IPS DF 4.7 (cell line): ENCODE results near the gene ANTKMT.

Experiments used
- DNase-seq: peaks from one replicate; pipeline ENCODE4 v3.0.0-alpha.2; 2013; ENCODE audit warnings: low spot score; ENCODE audit errors: extremely low read depth

The ANTKMT gene

GRCh38 chr16:720990-721764 lies at the start of gene ANTKMT:
Gene ANTKMT (plus strand): TSS chr16:721146. CDS start chr16:721275, 129 bp downstream.
- DNase-seq: no peak

- DNase-seq: no peak
Measured at GRCh38 chr16:671353-672131, 49.4 kb upstream of the ANTKMT start.

DNA sequence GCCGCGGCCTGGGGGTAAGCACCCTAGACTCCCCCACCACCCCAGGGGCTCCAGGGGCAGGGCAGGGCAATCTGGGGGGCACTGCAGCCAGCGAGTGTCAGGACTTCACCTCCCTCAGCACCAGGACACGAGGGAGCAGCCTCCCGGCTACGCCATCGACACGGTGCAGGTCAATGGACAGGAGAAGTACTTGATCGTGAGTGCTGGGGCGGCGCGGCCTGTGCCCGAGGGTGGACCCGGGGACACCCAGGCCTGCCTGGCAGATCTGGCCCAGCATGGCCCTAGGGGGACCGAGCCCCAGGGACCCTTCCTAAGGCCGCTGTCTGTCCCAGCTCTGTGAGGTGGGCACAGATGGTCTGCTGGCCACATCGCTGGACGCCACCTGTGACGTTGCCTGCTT lies 48.6 kb upstream of the ANTKMT start:
- DNase-seq: no peak

- DNase-seq: no peak
Measured at GRCh38 chr16:672851-673250, 48.1 kb upstream of the ANTKMT start.

DNA sequence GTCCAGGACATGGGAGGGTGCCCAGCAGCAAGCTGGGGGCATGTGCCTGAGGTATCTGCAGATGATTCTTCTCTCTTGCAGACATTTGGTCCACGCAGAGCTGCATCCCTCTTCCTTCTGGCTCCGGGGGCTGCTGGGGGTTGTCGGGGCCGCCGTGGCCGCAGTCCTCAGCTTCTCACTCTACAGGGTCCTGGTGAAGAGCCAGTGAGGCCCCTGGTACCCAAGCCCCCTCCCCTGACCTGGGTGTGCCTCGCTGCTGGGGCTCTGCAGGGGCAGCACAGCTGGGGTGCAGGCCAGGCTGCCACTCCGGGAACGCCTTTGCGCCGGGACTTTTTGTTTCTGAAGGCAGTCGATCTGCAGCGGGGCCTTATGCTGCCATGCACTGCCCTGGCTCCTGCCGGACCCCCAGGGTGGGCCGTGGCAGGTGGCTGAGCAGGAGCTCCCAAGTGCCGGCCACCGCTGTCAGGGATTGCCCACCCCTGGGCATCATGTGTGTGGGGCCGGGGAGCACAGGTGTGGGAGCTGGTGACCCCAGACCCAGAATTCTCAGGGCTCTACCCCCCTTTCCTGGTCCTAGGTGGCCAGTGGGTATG lies 47.5 kb upstream of the ANTKMT start:
- no peak for DNase-seq

DNA sequence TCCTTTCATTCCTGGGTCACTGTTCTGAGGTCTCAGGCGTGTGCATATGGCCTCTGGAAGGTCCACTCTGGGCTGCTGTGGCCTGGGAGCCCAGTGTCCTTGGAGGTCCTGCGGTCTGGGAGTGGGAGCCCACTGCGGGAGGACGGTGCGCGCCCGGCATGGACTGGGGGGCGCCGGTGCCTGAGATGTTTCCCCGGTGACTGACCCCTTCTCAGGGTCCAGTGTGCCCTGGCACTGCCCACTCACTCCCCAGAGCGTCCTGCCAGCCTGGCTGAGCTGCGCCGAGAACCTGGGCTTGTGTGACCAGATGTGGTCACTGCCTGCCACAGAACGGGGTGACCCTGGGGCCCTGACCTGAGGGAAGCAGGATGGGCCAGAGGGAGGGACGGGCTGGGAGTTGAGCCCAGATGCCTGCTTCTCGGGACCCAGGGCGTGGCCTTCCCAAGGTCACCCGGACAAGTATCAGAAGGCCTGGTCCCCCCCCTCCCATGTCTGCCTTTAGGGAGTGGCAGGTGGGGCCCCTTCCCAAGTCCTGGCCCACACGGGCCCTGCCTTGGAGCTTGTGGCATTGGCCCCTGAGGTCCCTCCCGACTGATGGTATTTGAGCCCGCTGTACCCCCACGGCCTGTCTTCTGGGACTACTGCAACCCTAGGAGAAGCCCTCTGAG lies 46.6 kb upstream of the ANTKMT start:
- DNase-seq: no peak

- DNase-seq: no peak
Measured at GRCh38 chr16:674968-675883, 45.7 kb upstream of the ANTKMT start, which contains the start of gene RHBDL1. Gene RHBDL1 (plus strand): TSS chr16:675671. CDS start chr16:675791, 120 bp downstream.

DNA sequence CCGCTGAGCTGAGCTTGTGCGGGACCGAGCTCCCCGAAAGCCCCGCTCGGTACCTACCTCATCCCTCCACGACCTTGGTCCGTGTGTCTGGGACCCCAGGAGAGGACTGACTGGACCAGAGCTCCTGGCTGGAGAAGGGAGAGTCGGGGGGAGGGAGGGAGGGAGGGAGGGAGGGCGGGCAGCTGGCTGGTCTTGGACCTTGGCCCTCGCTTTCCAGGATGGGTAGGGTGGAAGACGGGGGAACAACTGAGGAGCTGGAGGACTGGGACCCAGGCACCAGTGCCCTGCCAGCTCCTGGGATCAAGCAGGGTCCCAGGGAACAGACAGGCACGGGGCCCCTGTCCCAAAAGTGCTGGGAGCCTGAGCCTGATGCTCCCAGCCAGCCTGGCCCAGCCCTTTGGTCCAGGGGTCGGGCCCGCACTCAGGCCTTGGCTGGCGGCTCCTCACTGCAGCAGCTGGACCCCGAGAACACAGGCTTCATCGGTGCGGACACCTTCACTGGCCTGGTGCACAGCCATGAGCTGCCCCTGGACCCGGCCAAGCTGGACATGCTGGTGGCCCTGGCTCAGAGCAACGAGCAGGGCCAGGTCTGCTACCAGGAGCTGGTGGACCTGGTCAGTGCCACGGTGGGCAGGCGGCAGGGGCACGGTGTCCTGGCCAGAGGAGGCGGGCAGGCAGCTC lies 44.9 kb upstream of the ANTKMT start:
- DNase-seq: no peak

GRCh38 chr16:676565-676902 lies 44.4 kb upstream of the ANTKMT start:
- no peak for DNase-seq

DNA sequence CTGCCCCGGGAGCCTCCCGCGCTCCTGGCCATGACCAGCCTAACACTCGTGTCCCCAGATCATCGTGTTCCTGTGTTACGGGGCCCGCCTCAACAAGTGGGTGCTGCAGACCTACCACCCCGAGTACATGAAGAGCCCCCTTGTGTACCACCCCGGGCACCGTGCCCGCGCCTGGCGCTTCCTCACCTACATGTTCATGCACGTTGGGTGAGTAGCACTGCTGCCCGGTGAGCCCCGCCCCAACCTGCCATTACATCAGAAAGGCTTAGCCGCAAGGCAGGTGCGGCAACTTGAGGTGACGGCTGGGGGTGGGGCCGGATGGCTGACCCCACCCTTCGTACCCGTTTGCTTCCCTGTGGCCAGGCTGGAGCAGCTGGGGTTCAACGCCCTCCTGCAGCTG lies 44.0 kb upstream of the ANTKMT start:
- no peak for DNase-seq

GRCh38 chr16:677316-678190 lies 43.4 kb upstream of the ANTKMT start:
- DNase-seq: no peak

DNA sequence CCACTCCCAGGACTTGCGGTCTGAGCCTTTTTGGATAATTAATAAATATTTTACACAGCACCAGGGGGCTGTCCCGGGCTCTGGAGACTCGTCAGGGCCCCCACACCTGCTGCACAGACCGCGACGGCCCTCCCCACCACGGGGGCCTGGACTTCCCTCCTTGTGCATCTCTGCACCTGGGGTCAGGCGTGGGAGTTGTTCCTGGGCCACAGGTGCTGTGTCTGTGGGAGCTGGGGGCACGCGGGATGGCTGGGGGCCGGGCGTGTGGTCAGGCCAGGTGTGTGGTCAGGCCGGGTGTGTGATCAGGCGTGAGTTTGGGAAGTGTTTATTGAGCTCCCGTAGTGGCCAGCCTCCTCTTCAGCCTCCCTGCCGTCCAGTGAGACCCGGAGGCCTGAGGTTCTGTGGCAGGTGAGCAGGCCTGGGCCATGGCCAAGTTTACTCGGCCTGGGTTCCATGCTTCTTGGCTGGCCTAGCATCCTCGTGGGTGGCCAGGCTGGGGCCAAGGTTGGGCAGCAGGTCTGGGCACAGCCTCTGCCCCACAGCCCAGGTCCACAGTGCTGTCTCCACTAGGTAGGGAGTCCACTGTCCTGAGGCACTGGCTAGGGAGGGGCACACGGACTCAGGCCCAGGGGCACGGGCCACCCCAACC lies 42.6 kb upstream of the ANTKMT start:
- DNase-seq: no peak

- DNase-seq: no peak
Measured at GRCh38 chr16:678858-679813, 41.8 kb upstream of the ANTKMT start.

DNA sequence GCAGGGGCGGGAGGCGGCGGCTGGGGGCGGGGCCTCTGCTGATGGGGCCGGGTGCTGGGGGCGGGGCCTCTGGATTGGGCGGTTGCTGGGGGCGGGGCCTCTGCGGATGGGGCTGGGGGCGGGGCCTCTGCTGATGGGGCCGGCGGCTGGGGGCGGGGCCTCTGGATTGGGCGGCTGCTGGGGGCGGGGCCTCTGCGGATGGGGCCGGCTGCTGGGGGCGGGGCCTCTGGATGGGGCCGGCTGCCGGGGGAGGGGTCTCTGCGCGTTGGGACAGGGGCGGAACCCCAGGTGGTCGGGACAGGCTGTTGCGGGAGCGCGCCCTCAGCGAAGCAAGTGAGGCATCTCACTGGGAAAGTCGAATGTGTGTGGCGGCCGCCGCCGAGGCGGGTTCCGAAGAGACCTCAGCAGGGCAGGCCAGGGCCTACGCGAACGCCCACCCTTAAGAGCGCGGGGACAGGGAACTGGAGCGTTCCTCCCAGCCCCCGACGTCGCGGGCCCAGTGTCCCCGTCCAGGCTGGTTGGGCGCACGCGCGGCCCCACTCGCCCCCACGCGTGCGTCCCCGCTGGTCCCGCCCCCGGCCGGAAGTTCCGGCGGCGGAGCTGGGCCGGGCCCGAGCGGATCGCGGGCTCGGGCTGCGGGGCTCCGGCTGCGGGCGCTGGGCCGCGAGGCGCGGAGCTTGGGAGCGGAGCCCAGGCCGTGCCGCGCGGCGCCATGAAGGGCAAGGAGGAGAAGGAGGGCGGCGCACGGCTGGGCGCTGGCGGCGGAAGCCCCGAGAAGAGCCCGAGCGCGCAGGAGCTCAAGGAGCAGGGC lies 40.9 kb upstream of the ANTKMT start, which contains the start of gene STUB1:
STUB1 (plus strand) TSS at position 597 of the 811 bp plus-strand sequence; CDS start at position 713, 116 bp downstream.
- DNase-seq: no peak

GRCh38 chr16:680625-680945 lies 40.4 kb upstream of the ANTKMT start:
- no peak for DNase-seq

GRCh38 chr16:680967-681745 lies 39.8 kb upstream of the ANTKMT start:
- DNase-seq: no peak
